ELR (cell line): ENCODE data around the gene ERBB2.
"Not testable (repeated sequence)": the region's sequence is repeated elsewhere in the genome, so short reads cannot be mapped to it uniquely, and the experiment has no call there.

Experiments
- DNase-seq: peaks from one replicate; pipeline ENCODE4 v3.0.0-alpha.2; 2015; ENCODE audit warnings: low read depth

Gene ERBB2

DNA sequence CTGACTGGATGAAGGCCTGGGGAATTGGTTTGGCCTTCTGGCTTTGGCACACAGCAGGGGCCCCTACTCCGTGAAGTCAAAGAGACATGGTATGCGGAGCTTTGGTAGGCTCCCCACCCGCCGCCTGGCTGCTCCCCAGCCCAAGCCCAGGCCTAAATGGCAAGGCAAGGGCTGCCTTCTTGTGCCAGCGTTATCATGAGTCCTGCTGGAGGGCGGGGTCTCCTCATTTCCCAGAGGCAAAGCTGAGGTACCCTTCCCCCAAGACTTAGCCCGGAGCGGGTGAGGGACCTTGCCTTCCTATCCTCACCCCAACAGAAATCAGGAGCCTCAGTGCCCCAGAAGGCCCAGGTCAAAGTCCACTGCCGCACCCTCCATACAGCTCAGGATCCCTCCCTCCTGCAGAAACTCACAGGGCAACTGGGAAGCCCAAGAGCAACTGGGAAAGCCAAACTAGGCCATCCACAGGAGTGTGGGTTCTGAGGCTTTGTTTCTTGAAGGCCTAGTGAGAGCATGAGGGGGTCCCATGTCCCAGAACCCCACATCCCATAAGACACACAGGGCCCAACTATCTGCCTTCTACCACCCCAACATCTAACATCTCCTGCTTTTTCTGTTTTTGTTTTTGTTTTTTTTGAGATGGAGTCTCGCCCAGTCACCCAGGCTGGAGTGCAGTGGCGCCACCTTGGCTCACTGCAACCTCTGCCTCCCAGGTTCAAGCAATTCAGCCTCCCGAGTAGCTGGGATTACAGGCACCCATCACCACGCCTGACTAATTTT lies 21.3 kb upstream of the ERBB2 start:
- no peak for DNase-seq

- DNase-seq = no peak
These were observed 20.2 kb upstream of the ERBB2 start for GRCh38 chr17:39679521-39680192.

- DNase-seq = no peak
These were observed 16.4 kb upstream of the ERBB2 start for GRCh38 chr17:39683295-39683939.

- no peak for DNase-seq
These were observed 15.3 kb upstream of the ERBB2 start for GRCh38 chr17:39684369-39685192.

DNA sequence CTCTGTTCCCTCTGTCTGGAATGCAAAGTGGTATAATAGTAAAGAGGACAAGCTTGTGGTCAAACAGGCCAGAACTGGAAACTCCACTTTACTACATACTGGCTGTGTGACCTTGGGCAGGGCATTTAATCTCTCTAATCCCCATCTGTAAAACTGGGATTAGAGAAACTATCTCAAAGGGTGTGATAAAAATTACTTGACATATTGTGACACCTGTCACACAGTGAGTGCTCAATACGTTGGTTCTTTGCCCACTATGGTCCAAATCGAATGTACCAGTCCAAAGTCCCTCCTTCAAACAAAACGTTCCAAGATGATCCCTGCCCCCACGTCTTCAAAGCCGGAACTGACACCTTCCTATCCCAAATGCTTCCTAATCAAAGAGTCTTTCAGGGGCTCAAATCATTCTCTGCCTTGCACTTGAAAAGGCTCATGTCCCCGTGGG lies 12.7 kb upstream of the ERBB2 start:
- no peak for DNase-seq

DNA sequence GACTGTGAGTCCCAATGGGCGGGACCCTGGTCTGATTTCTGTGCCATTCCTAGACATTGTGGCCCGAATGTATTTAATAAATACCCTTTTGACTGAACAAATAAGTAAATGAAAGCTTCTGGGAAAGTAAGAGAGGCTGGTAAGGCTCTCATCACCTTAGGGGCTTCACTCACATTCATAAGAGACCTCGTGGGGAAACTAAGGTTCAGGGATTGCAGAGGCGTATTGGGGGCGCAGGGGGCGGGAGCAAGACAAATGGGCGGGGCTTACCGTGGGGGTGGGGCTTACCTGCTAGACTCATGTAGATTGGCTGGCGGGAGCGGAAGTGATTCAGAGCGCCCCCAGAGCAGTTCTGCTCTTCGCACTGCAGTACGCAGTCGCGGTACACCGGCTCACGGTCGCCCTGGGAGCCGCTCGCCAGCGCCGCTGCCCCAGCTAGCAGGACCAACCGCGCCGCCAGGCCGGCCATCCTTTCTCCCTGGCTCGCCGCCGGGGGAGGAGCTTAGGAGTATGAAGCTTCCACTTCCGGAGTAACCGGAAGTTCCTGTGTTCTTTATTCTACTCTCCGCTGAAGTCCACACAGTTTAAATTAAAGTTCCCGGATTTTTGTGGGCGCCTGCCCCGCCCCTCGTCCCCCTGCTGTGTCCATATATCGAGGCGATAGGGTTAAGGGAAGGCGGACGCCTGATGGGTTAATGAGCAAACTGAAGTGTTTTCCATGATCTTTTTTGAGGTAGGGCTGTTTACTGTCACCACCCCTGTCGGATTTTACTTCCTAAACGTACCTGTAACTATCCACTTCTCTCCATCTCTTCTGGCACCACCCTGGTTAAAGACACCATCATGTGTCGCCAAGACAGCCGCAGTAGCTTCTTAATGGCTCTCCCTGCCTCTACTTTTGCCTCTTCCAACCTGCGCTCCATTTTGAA lies 12.1 kb upstream of the ERBB2 start, which contains the start of gene PGAP3:
TSS of gene PGAP3 (minus strand) at position 512 of the 929 bp plus-strand sequence. CDS start at position 469, 43 bp downstream.
- peak; percentile 94 for DNase-seq

- peak; percentile 45 for DNase-seq
These were observed 11.4 kb upstream of the ERBB2 start for GRCh38 chr17:39688475-39688835.

DNA sequence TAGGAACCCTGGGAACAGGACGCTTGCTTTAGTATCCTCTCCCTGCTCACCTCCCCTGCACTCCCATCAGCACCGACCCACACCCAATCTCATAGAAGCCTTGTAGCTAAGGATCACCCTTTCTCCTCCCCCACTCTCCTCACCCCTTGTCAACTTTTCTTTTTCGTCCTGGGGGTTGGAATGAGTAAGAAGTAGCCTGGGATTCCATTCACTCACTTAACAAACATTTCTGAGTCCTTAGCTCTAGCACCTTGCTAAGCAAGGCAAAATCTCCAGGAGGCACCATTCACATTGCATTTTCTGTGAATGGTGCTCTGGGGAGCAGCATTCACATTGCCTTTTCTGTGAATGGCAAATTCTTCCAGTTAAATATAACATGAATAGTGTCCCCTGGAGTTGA lies 10.9 kb upstream of the ERBB2 start:
- DNase-seq = no peak

DNA sequence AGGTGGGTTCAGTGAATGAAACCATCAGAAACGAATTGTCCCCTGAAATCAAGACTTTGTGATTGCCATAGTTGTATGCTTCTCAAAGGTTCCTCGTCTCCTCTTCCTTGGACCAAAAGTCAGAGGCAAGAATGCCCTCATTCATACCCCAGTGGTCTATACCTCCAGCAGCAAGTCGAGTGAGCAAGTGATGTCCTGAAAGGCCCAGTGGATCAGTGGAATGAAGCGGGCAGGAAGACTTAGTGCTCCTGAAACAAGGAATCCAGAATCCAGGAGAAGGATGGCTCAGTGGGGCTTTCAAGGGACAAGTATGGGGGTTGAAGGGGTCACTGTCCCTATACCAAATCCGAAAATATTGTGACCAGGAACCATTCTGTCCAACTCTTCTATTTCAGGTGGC lies 5.3 kb upstream of the ERBB2 start:
- DNase-seq = no peak

DNA sequence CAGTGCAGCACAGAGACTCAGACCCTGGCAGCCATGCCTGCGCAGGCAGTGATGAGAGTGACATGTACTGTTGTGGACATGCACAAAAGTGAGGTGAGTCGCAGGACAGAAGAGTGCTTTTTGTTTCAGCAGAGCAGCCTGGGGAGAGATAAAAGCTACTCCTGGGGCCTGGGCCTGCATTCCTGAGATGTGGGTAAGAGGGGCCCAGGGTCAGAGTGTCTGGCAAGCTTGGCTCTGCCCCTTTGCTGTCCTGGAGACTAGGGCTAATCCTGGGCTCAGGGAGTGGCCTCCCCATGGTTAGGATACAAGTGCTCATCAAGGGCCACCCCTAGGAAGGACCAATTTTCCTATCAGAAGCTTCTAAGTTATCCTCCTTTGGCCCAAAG lies 4.8 kb upstream of the ERBB2 start:
- no peak for DNase-seq

GRCh38 chr17:39696731-39697130 lies 3.1 kb upstream of the ERBB2 start:
- DNase-seq = no peak

DNA sequence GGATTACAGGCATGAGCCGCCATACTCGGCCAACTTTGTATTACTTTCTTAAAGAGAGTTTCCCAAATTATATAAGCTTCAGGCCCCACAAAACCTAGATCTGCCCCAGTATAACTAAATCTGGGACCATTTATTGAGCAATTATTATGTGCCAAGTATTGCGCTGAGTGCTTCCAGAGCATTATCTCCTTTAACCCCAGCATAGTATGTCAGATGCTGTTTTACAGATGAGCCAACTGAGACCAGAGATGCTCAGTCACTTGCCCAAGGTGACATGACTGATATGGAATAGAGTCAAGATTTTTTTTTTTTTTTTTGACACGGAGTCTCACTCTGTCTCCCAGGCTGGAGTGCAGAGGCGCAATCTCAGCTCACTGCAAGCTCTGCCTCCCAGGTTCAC lies 1.9 kb upstream of the ERBB2 start:
- DNase-seq = no peak

DNA sequence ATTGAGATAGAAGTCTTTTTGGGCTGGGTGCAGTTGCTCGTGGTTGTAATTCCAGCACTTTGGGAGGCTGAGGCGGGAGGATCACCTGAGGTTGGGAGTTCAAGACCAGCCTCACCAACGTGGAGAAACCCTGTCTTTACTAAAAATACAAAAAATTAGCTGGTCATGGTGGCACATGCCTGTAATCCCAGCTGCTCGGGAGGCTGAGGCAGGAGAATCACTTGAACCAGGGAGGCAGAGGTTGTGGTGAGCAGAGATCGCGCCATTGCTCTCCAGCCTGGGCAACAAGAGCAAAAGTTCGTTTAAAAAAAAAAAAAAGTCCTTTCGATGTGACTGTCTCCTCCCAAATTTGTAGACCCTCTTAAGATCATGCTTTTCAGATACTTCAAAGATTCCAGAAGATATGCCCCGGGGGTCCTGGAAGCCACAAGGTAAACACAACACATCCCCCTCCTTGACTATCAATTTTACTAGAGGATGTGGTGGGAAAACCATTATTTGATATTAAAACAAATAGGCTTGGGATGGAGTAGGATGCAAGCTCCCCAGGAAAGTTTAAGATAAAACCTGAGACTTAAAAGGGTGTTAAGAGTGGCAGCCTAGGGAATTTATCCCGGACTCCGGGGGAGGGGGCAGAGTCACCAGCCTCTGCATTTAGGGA lies 577 bp upstream of the ERBB2 start:
- not testable (repeated sequence) for DNase-seq

DNA sequence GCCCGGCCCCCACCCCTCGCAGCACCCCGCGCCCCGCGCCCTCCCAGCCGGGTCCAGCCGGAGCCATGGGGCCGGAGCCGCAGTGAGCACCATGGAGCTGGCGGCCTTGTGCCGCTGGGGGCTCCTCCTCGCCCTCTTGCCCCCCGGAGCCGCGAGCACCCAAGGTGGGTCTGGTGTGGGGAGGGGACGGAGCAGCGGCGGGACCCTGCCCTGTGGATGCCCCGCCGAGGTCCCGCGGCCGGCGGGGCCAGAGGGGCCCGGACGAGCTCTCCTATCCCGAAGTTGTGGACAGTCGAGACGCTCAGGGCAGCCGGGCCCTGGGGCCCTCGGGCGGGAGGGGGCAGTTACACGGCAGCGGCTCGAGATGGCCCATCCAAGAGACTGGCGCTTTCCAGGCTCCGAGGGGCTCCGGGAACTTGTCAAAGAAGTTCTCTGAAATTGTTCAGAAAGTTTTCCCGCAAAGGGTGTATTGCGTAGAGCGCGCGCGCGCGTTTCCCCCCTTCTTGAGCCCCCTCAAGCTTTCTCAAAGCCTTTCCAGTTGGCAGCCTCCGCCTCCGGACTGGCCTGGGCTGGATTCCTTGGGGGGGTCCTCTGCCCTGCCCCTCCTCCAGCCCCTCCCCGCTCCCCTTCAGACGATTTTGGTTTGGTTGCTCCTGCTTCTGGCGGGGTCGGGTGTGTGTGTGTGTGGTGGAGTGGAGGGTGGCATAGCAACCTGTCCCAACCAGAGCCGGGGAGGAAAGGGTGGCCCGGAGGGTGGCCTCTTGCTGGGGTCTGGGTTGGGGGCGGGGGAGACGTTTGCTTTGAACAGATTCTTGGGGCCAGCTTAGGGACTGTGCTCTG lies 504 bp downstream of the ERBB2 start:
- DNase-seq = peak; percentile 46

DNA sequence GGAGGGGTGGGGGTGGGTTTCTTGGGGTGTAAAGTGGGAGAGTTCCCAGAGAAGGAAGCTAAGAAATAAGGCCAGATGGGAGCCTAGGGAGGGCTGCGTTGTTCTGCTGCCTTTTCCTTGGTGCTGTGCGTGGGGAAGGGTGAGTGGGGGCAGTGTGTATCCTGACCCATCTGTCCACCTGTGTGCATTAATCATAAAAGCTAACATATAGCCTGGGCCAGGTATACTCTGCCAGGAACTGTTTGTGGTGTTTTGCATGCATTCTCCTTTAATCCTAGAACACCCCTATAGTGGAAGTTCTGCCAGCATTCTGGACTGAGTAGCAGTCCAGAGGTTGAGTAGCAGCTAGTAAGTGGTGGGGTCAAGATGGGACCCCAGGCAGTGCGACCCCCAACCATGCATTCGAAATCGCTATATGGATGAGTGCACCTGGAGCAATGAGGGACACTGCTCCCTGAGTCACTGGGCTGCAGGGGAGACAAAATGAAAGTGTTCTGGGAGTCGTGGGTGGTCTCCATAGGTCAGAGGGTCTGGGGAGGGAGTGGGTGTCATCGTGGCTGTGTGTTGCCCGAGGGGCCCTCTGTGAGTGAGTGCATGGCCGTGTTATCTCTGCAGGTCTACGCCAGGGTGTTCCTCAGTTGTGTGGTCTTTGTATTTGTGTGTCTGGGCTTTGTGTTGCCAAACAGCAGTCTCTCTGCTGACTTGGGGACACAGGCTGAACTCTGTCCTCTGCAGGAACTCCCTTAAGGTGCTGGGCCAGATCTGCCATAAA lies 1.3 kb downstream of the ERBB2 start:
- DNase-seq = no peak

GRCh38 chr17:39701784-39702422 lies 2.0 kb downstream of the ERBB2 start:
- DNase-seq = no peak

GRCh38 chr17:39702901-39703893 lies 3.3 kb downstream of the ERBB2 start:
- DNase-seq = no peak
